Endothelial cell (in vitro differentiated cells): ENCODE data around the gene AEBP2. TPM values are rescaled to one million over a fixed set of nuclear protein-coding genes. Genes with fewer than 3 reads are reported as not detected.

Experiments used
- DNase-seq: peaks from one replicate; pipeline ENCODE4 v3.0.0; 2021; ENCODE audit warnings: low spot score
- H3K27ac Mint-ChIP-seq: one replicate; pipeline ENCODE4 v1.8.0; 2021; ENCODE audit warnings: mixed read lengths, inconsistent platforms; ENCODE audit not compliant: unreplicated experiment
- H3K27me3 Mint-ChIP-seq: one replicate; pipeline ENCODE4 v1.8.0; 2021; ENCODE audit warnings: mild to moderate bottlenecking, moderate library complexity, mixed read lengths, inconsistent platforms; ENCODE audit not compliant: unreplicated experiment
- H3K36me3 Mint-ChIP-seq: one replicate; pipeline ENCODE4 v1.8.0; 2021; ENCODE audit warnings: mild to moderate bottlenecking, low read depth, mixed read lengths, inconsistent platforms; ENCODE audit not compliant: unreplicated experiment
- H3K4me1 Mint-ChIP-seq: one replicate; pipeline ENCODE4 v1.8.0; 2021; ENCODE audit warnings: mild to moderate bottlenecking, mixed read lengths, inconsistent platforms; ENCODE audit not compliant: unreplicated experiment
- H3K4me3 Mint-ChIP-seq: one replicate; pipeline ENCODE4 v1.8.0; 2021; ENCODE audit warnings: mild to moderate bottlenecking, mixed read lengths, inconsistent platforms; ENCODE audit not compliant: unreplicated experiment
- H3K9me3 Mint-ChIP-seq: one replicate; pipeline ENCODE4 v1.8.0; 2021; ENCODE audit warnings: mixed read lengths, inconsistent platforms; ENCODE audit not compliant: unreplicated experiment
- total RNA-seq: library from RNA; stranded (reverse); fragmentation: NEBNext Ultra II Directional; extraction: Animal tissue kit (Norgen Biotek cat#: 25700); gene quantifications from one replicate; pipeline ENCODE4 v1.2.1, GENCODE V29; 2021; ENCODE audit not compliant: unreplicated experiment
- TF ChIP-seq, protein P1 (sequence below): fragments of 200-600 bp; sonication (generic); IDR thresholded peaks from one replicate; pipeline ENCODE4 v1.5.0; 2021; ENCODE audit warnings: antibody characterized with exemption; ENCODE audit not compliant: unreplicated experiment

Gene AEBP2
- total RNA-seq, 1 donor from 2014 or later: 37.6 TPM

DNA sequence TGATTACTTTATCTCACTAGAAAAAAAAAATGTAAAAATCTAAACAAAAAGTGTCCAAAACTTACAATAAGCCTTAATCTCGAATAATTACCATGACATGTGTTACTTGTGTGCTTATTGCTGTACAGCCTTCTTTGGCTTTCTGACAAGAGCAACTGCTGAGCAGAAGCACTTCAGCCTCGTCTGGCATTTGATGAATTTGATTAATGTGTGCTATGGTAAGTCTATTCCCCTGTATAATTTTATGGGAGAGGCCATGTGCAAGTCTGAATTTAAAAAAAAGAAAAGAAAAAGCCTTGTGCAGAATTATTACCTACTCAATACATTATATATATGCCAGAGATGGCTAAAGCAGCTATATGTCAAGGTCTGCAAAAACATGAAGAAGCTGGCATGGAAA is 113.9 kb downstream of the AEBP2 start:
- H3K27ac Mint-ChIP-seq: no peak overlapping the region
- H3K27me3 Mint-ChIP-seq: no peaks in the 10 kb centered on the region
- TF ChIP-seq, protein P1, sequence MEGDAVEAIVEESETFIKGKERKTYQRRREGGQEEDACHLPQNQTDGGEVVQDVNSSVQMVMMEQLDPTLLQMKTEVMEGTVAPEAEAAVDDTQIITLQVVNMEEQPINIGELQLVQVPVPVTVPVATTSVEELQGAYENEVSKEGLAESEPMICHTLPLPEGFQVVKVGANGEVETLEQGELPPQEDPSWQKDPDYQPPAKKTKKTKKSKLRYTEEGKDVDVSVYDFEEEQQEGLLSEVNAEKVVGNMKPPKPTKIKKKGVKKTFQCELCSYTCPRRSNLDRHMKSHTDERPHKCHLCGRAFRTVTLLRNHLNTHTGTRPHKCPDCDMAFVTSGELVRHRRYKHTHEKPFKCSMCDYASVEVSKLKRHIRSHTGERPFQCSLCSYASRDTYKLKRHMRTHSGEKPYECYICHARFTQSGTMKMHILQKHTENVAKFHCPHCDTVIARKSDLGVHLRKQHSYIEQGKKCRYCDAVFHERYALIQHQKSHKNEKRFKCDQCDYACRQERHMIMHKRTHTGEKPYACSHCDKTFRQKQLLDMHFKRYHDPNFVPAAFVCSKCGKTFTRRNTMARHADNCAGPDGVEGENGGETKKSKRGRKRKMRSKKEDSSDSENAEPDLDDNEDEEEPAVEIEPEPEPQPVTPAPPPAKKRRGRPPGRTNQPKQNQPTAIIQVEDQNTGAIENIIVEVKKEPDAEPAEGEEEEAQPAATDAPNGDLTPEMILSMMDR: no peak
- DNase-seq: no peak
- peaks cover 3% of the 10 kb centered on the region for H3K4me1 Mint-ChIP-seq
- H3K4me3 Mint-ChIP-seq: no peak overlapping the region
- no peaks in the 10 kb centered on the region for H3K36me3 Mint-ChIP-seq
- H3K9me3 Mint-ChIP-seq: no peaks in the 10 kb centered on the region

GRCh38 chr12:19561411-19561961 is 122.2 kb downstream of the AEBP2 start:
- TF ChIP-seq, protein P1: no peak
- no peaks in the 10 kb centered on the region for H3K36me3 Mint-ChIP-seq
- H3K4me1 Mint-ChIP-seq: no peaks in the 10 kb centered on the region
- no peak for DNase-seq
- no peak overlapping the region for H3K4me3 Mint-ChIP-seq
- H3K27ac Mint-ChIP-seq: no peak overlapping the region
- H3K27me3 Mint-ChIP-seq: no peaks in the 10 kb centered on the region
- no peaks in the 10 kb centered on the region for H3K9me3 Mint-ChIP-seq
